WTC11 (cell line): Measurements from ENCODE around the gene FBXL7. TPM values are rescaled to one million over a fixed set of nuclear protein-coding genes. Genes with fewer than 3 reads are reported as not detected.

Source experiments
- ATAC-seq: fragments of 200-7000 bp; cut with Tn5 transposase; 2 replicates; pipeline ENCODE4 v1.10.0; 2021; ENCODE audit warnings: mild to moderate bottlenecking, moderate library complexity
- CTCF ChIA-PET: fragments of 300-600 bp; sonication (Branson Sonifier 250); formaldehyde crosslinking; loops from one replicate; lab custom pipeline; 2021; ENCODE audit warnings: antibody characterized with exemption; lab: Charles Lee
- POLR2A ChIA-PET: fragments of 350-600 bp; sonication (Branson Sonifier 250); formaldehyde crosslinking; loops from one replicate; lab custom pipeline; 2021; ENCODE audit warnings: antibody characterized with exemption; lab: Charles Lee
- DNase-seq: peaks from one replicate; pipeline ENCODE4 v3.0.0; 2021; ENCODE audit warnings: low spot score
- H3K27ac Mint-ChIP-seq: 2 replicates; pipeline ENCODE4 v1.8.0; 2021; ENCODE audit warnings: mixed read lengths
- H3K27me3 Mint-ChIP-seq: 2 replicates; pipeline ENCODE4 v1.8.0; 2021; ENCODE audit warnings: low read depth, mild to moderate bottlenecking, moderate library complexity, mixed read lengths
- H3K36me3 Mint-ChIP-seq: 2 replicates; pipeline ENCODE4 v1.8.0; 2021; ENCODE audit warnings: mixed read lengths
- H3K4me1 Mint-ChIP-seq: 2 replicates; pipeline ENCODE4 v1.8.0; 2022; ENCODE audit warnings: mixed read lengths
- H3K4me3 Mint-ChIP-seq: 2 replicates; pipeline ENCODE4 v1.8.0; 2021; ENCODE audit warnings: mild to moderate bottlenecking, moderate library complexity, mixed read lengths
- H3K9me3 Mint-ChIP-seq: 2 replicates; pipeline ENCODE4 v1.8.0; 2021; ENCODE audit warnings: mixed read lengths
- ATF3 ChIP-seq: sonication (generic); formaldehyde crosslinking; conservative IDR thresholded peaks from 2 replicates; pipeline ENCODE4 v1.8.1; 2022; ENCODE audit warnings: mild to moderate bottlenecking, missing genetic modification reagents
- CREM ChIP-seq: sonication (generic); formaldehyde crosslinking; IDR thresholded peaks from 2 replicates; pipeline ENCODE4 v1.8.1; 2022; ENCODE audit warnings: mild to moderate bottlenecking, missing genetic modification reagents, moderate library complexity
- E2F5 ChIP-seq: sonication (generic); formaldehyde crosslinking; IDR thresholded peaks from 2 replicates; pipeline ENCODE4 v1.8.1; 2022; ENCODE audit warnings: mild to moderate bottlenecking, moderate library complexity, missing genetic modification reagents
- ELF4 ChIP-seq: sonication (generic); formaldehyde crosslinking; IDR thresholded peaks from 2 replicates; pipeline ENCODE4 v1.8.1; 2022; ENCODE audit warnings: low read depth, mild to moderate bottlenecking, moderate library complexity, missing genetic modification reagents
- FOXP1 ChIP-seq: sonication (generic); formaldehyde crosslinking; IDR thresholded peaks from 2 replicates; pipeline ENCODE4 v1.8.0; 2022; ENCODE audit warnings: missing genetic modification reagents, mild to moderate bottlenecking, moderate library complexity, borderline replicate concordance
- IRF2 ChIP-seq: sonication (generic); formaldehyde crosslinking; IDR thresholded peaks from 2 replicates; pipeline ENCODE4 v1.8.0; 2022; ENCODE audit warnings: low read depth, missing genetic modification reagents, borderline replicate concordance
- JAZF1 ChIP-seq: fragments of 250-450 bp; sonication (Bioruptor Pico); IDR thresholded peaks from 2 replicates; pipeline ENCODE4 v1.9.0; 2021; ENCODE audit warnings: moderate library complexity, mild to moderate bottlenecking, inconsistent platforms
- JUN ChIP-seq: sonication (generic); formaldehyde crosslinking; IDR thresholded peaks from 2 replicates; pipeline ENCODE4 v1.8.0; 2023; ENCODE audit warnings: mild to moderate bottlenecking, missing genetic modification reagents
- KAT7 ChIP-seq: sonication (generic); formaldehyde crosslinking; IDR thresholded peaks from 2 replicates; pipeline ENCODE4 v1.8.1; 2023; ENCODE audit warnings: missing genetic modification reagents, mild to moderate bottlenecking, borderline replicate concordance
- NFATC4 ChIP-seq: fragments of 250-450 bp; sonication (Bioruptor Pico); IDR thresholded peaks from 2 replicates; pipeline ENCODE4 v1.9.0; 2021; ENCODE audit warnings: mild to moderate bottlenecking
- PRDM15 ChIP-seq: sonication (generic); formaldehyde crosslinking; IDR thresholded peaks from 2 replicates; pipeline ENCODE4 v1.8.0; 2022; ENCODE audit warnings: missing genetic modification reagents
- PRRX2 ChIP-seq: fragments of 250-450 bp; sonication (Bioruptor Pico); IDR thresholded peaks from 2 replicates; pipeline ENCODE4 v1.8.0; 2021; ENCODE audit warnings: mild to moderate bottlenecking
- RELA ChIP-seq: sonication (generic); formaldehyde crosslinking; IDR thresholded peaks from 2 replicates; pipeline ENCODE4 v1.8.1; 2022; ENCODE audit warnings: missing genetic modification reagents, mild to moderate bottlenecking, borderline replicate concordance
- RORB ChIP-seq: fragments of 250-450 bp; sonication (Bioruptor Pico); IDR thresholded peaks from 2 replicates; pipeline ENCODE4 v1.9.0; 2021; ENCODE audit warnings: mild to moderate bottlenecking
- TEAD1 ChIP-seq: sonication (generic); formaldehyde crosslinking; IDR thresholded peaks from 2 replicates; pipeline ENCODE4 v1.8.0; 2022; ENCODE audit warnings: mild to moderate bottlenecking, missing genetic modification reagents
- ZNF317 ChIP-seq: sonication (generic); formaldehyde crosslinking; IDR thresholded peaks from 2 replicates; pipeline ENCODE4 v1.8.1; 2023; ENCODE audit warnings: low read depth, mild to moderate bottlenecking, moderate library complexity, missing genetic modification reagents, borderline replicate concordance
- ZNF423 ChIP-seq: fragments of 250-450 bp; sonication (Bioruptor Pico); IDR thresholded peaks from 2 replicates; pipeline ENCODE4 v2.1.2; 2022; ENCODE audit warnings: mild to moderate bottlenecking, moderate library complexity
- ZNF425 ChIP-seq: fragments of 250-450 bp; sonication (Bioruptor Pico); conservative IDR thresholded peaks from 2 replicates; pipeline ENCODE4 v1.9.0; 2021; ENCODE audit warnings: mild to moderate bottlenecking
- ZSCAN18 ChIP-seq: fragments of 250-450 bp; sonication (Bioruptor Pico); IDR thresholded peaks from 2 replicates; pipeline ENCODE4 v2.1.2; 2022; ENCODE audit warnings: mild to moderate bottlenecking, moderate library complexity
- total RNA-seq: library from RNA; stranded (reverse); gene quantifications from 3 replicates; pipeline ENCODE4 v1.2.3, GENCODE V29; 2021
- TF ChIP-seq, protein P1 (sequence below): sonication (generic); formaldehyde crosslinking; IDR thresholded peaks from 2 replicates; pipeline ENCODE4 v1.8.1; 2023; ENCODE audit warnings: mild to moderate bottlenecking, missing genetic modification reagents
- TF ChIP-seq, protein P2 (sequence below): sonication (generic); formaldehyde crosslinking; IDR thresholded peaks from 2 replicates; pipeline ENCODE4 v1.8.1; 2022; ENCODE audit warnings: missing genetic modification reagents, borderline replicate concordance

Gene FBXL7
- total RNA-seq, 1 experiment from 2014 or later: 13.8 TPM

DNA sequence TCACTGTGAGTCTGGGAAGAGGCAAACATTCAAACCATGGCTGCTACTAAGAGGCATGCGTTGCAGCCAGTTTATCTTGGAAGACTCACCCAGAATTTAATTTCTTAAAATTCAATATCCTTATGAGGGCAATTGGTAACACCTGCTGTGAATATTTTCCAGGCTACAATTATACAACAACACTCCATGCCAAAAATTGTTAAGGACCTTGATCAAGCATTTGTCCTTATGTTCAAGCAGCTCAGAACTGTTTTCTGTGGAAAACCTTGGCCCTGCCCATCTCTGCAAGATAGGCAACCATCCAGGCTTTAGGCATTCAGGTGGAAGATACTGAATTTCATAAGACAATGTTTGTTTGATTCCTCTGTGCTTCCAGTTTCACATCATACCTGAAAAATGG lies 327.8 kb downstream of the FBXL7 start:
- H3K27ac Mint-ChIP-seq: no peak overlapping the region
- no peak overlapping the region for H3K4me3 Mint-ChIP-seq
- TF ChIP-seq ATF3 (CRISPR knock-in tag) (no peak), ZNF317 (CRISPR knock-in tag) (no peak), ELF4 (CRISPR knock-in tag) (no peak), E2F5 (CRISPR knock-in tag) (no peak), JAZF1 (CRISPR knock-in tag) (no peak), RORB (CRISPR knock-in tag) (no peak), ZNF423 (CRISPR knock-in tag) (no peak), NFATC4 (CRISPR knock-in tag) (no peak), FOXP1 (CRISPR knock-in tag) (no peak), PRDM15 (CRISPR knock-in tag) (no peak), TEAD1 (CRISPR knock-in tag) (no peak), JUN (CRISPR knock-in tag) (no peak), IRF2 (CRISPR knock-in tag) (no peak)
- TF ChIP-seq, protein P1, sequence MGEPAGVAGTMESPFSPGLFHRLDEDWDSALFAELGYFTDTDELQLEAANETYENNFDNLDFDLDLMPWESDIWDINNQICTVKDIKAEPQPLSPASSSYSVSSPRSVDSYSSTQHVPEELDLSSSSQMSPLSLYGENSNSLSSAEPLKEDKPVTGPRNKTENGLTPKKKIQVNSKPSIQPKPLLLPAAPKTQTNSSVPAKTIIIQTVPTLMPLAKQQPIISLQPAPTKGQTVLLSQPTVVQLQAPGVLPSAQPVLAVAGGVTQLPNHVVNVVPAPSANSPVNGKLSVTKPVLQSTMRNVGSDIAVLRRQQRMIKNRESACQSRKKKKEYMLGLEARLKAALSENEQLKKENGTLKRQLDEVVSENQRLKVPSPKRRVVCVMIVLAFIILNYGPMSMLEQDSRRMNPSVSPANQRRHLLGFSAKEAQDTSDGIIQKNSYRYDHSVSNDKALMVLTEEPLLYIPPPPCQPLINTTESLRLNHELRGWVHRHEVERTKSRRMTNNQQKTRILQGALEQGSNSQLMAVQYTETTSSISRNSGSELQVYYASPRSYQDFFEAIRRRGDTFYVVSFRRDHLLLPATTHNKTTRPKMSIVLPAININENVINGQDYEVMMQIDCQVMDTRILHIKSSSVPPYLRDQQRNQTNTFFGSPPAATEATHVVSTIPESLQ (CRISPR knock-in tag): no peak
- ATAC-seq (no peak), DNase-seq (no peak)
- H3K36me3 Mint-ChIP-seq: no peaks in the 10 kb centered on the region
- H3K4me1 Mint-ChIP-seq: peaks cover 25% of the 10 kb centered on the region
- CTCF ChIA-PET: no interaction called here
- H3K27me3 Mint-ChIP-seq: no peaks in the 10 kb centered on the region; the same call in 1 of the 2 replicates
- POLR2A ChIA-PET: no interaction called here
- H3K9me3 Mint-ChIP-seq: no peaks in the 10 kb centered on the region; the same call in 1 of the 2 replicates

DNA sequence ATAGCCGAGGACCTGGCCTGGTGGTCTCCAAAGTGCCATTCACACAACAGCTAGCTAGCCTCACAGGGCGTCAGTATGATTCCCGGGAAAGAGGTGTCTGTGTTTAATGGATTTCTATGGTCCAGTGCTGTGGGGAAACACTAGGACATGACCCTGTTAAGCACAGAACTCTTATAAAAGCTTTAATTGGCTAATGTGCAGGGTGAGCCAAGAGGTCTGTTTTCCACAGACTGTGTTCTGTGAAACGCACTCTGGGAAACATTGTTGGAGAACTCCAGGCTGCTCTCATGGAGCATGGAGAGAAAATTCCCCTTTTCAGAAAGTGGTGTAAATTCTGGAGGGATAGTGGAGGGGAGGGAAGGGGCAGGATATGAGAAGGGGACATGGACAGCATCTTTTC lies 331.4 kb downstream of the FBXL7 start:
- CTCF ChIA-PET: no interaction called here
- H3K27me3 Mint-ChIP-seq: no peaks in the 10 kb centered on the region; the same call in 1 of the 2 replicates
- peaks cover 10% of the 10 kb centered on the region for H3K9me3 Mint-ChIP-seq
- no peak for DNase-seq
- H3K36me3 Mint-ChIP-seq: peaks cover 5% of the 10 kb centered on the region; the same call in 1 of the 2 replicates
- no peak for ATAC-seq
- no peak overlapping the region for H3K27ac Mint-ChIP-seq
- POLR2A ChIA-PET: no interaction called here
- H3K4me3 Mint-ChIP-seq: no peak overlapping the region
- peaks cover 39% of the 10 kb centered on the region for H3K4me1 Mint-ChIP-seq
- no peak for TF ChIP-seq CREM (CRISPR knock-in tag)
- TF ChIP-seq RELA: no peak
- no peak for TF ChIP-seq RORB (CRISPR knock-in tag)
- TF ChIP-seq PRRX2: no peak
- TF ChIP-seq ZNF425 (CRISPR knock-in tag): no peak
- TF ChIP-seq, protein P2, sequence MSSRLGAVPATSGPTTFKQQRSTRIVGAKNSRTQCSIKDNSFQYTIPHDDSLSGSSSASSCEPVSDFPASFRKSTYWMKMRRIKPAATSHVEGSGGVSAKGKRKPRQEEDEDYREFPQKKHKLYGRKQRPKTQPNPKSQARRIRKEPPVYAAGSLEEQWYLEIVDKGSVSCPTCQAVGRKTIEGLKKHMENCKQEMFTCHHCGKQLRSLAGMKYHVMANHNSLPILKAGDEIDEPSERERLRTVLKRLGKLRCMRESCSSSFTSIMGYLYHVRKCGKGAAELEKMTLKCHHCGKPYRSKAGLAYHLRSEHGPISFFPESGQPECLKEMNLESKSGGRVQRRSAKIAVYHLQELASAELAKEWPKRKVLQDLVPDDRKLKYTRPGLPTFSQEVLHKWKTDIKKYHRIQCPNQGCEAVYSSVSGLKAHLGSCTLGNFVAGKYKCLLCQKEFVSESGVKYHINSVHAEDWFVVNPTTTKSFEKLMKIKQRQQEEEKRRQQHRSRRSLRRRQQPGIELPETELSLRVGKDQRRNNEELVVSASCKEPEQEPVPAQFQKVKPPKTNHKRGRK (CRISPR knock-in tag): no peak
- no peak for TF ChIP-seq KAT7 (CRISPR knock-in tag)
- TF ChIP-seq, protein P1 (CRISPR knock-in tag): no peak
- TF ChIP-seq ZSCAN18 (CRISPR knock-in tag): no peak
